HG03025 (cell line): ENCODE measurements around the gene TMIE.
"Not testable (repeated sequence)": the region's sequence is repeated elsewhere in the genome, so short reads cannot be mapped to it uniquely, and the experiment has no call there.

Source experiments
- ATAC-seq: cut with Tn5 transposase; IDR thresholded peaks from one replicate; pipeline ENCODE4 v1.9.1; 2021; ENCODE audit warnings: mild to moderate bottlenecking, moderate library complexity; ENCODE audit not compliant: unreplicated experiment, low FRiP score

The TMIE gene

GRCh38 chr3:46682974-46683373 is 18.2 kb upstream of the TMIE start:
- ATAC-seq: no peak

GRCh38 chr3:46684891-46685290 is 16.3 kb upstream of the TMIE start:
- no peak for ATAC-seq

- ATAC-seq: no peak
These were observed 15.7 kb upstream of the TMIE start for GRCh38 chr3:46685446-46685845.

DNA sequence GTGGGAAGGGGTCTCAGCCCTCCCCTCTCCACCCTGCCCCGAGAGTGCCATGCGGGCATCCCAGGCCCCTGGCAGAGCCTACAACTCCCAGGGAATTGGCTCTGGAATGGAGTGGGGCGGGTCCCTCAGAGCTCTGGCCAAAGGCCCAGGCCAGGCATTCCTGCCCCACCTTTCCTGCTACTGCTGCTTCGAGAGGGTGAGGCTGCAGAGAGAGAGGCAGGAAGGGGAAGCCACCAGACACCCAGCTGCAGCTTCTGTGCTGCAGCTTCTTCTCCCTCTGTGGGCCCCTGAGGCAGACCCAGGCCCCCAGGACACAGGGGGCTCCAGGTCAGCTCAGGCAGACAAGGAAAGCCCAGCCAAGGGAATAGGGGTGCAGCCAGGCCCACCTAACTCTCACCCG is 10.4 kb upstream of the TMIE start:
- ATAC-seq: no peak

DNA sequence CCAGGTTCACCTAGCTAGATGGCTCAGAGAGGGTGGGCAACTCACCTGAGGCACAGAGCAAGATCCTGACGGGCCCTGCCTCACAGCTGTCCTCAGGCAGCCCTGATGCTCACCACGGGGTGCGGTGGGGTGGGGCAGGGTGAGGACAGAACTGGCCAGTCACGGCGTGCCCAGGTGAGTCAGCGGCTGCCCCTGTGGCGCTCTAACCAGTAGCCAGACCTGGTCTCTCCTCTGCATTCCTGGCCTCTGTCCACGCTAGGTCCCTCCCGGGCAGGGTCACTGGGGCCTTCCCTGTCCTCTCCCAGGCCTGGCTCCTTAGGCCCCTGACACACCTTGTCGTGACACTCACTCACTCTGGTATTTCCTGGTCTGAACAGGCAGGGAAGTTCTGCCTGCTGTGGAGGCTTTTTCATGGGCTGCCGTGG is 8.6 kb upstream of the TMIE start:
- ATAC-seq: no peak

- ATAC-seq: no peak
These were observed 7.9 kb upstream of the TMIE start, which contains the start of gene ALS2CL for GRCh38 chr3:46693038-46693891. ALS2CL (minus strand) TSS chr3:46693679; CDS start chr3:46689440, 4,239 bp downstream.

GRCh38 chr3:46693892-46694226 is 7.3 kb upstream of the TMIE start:
- no peak for ATAC-seq

- no peak for ATAC-seq
These were observed 6.7 kb upstream of the TMIE start for GRCh38 chr3:46694520-46694919.

GRCh38 chr3:46695177-46695961 is 5.8 kb upstream of the TMIE start:
- no peak for ATAC-seq

- no peak for ATAC-seq
These were observed 5.0 kb upstream of the TMIE start for GRCh38 chr3:46695962-46696894.

- no peak for ATAC-seq
These were observed 1.3 kb upstream of the TMIE start for GRCh38 chr3:46699676-46700523.

GRCh38 chr3:46700772-46701171 is 420 bp upstream of the TMIE start:
- no peak for ATAC-seq

- ATAC-seq: no peak
These were observed 1.2 kb downstream of the TMIE start for GRCh38 chr3:46702246-46703012.

GRCh38 chr3:46703013-46703520 is 1.9 kb downstream of the TMIE start:
- no peak for ATAC-seq

DNA sequence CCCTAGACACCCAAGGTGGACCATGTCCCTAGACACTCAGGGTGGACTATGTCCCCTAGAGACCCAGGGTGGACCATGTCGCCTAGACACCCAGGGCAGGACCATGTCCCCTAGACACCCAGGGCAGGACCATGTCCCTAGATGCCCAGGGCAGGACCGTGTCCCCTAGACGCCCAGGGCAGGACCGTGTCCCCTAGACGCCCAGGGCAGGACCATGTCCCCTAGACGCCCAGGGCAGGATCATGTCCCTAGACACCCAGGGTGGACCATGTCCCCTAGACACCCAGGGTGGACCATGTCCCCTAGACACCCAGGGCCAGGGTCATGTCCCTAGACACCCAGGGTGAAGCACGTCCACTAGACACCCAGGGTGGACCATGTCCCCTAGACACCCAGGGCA is 3.2 kb downstream of the TMIE start:
- ATAC-seq: not testable (repeated sequence)

- ATAC-seq: no peak
These were observed 3.9 kb downstream of the TMIE start for GRCh38 chr3:46705022-46705530.

- ATAC-seq: no peak
These were observed 4.8 kb downstream of the TMIE start for GRCh38 chr3:46705751-46706552.
